Measurements from ENCODE around the gene NDUFC2.
"Not testable (repeated sequence)": the region's sequence is repeated elsewhere in the genome, so short reads cannot be mapped to it uniquely, and the experiment has no call there.

The NDUFC2 gene

GRCh38 chr11:78030429-78031325 is 49.0 kb downstream of the NDUFC2 start:
- no peak for DNase-seq (ENCODE audit: low read depth in 2 of 2)

- DNase-seq (ENCODE audit: low read depth in 2 of 2), result not testable (repeated sequence)
Observed at GRCh38 chr11:78028423-78028822, 51.2 kb downstream of the NDUFC2 start.

DNA sequence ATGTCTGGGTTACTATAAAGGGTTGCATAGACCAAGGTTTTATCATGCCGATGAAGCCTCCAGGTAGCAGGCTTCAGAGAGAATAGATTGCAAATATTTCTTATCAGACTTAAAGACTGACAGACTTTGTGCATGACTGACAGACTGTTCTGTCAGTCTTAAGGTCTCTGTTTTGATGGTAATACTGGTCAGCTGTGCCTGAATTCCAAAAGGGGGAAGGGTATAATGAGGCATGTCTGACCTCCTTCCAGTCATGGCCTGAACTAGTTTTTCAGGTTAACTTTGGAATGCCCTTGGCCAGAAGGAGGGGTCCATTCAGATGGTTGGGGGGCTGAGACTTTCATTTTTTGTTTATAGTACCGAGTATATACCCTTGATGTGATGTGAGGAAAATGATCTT is 51.9 kb downstream of the NDUFC2 start:
- no peak for DNase-seq (ENCODE audit: low read depth in 2 of 2)

- DNase-seq (ENCODE audit: low read depth in 2 of 2), result no peak
Observed at GRCh38 chr11:78025378-78025777, 54.3 kb downstream of the NDUFC2 start.

GRCh38 chr11:78023426-78023825 is 56.2 kb downstream of the NDUFC2 start:
- no peak for DNase-seq (ENCODE audit: low read depth in 2 of 2)

DNA sequence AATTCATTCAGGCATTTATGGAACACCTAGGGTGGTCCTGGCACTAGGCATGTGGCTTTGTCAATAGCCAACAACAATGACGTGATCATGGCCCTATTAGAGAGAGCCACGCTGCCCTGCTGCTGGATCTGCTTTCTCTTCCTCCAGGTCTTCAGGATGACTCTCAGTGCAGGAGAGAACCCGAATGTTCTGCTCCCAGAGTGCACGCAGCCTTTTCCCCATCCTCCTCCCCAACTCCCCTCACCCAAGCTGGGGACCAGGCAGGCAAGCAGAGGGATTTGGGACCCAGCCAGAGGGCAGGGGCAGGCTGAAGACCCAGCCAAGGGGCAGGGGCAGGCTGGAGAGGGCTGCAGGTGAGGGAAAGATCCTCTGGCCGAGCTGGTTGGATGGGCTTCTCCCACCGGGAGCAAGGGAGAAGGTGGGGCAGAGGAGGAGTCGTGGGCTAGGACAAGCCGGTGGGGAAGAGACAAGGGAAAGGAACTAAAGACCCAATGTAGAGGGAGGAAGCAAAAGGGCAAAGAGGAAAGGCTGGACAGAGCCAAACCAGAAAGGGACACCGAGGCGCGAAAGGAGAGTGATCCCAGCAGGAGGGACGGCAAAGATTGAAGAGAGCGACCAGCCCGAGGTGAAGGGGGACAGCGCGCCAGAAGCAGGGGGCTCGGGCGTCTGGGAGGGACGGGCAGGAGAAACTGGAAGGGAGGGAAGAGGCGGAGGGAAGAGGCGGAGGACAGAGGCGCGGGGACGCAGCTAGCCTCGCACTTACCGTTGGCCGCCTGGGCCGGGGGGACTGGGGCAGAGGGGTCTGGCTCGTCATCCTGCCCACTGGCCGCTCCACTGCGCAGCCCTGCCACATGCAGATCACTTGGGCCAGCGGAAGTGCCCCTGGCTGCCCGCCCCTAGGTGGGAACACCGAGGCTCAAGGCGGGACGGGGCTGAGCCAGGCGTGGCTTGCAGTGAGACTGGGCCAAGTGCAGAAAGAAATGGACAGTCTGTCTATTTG is 57.0 kb downstream of the NDUFC2 start, which contains the start of gene KCTD14:
KCTD14 (minus strand) TSS at position 880 of the 1,000 bp plus-strand sequence; CDS start at position 853, 27 bp downstream.
- no peak for DNase-seq (ENCODE audit: low read depth in 2 of 2)

- DNase-seq (ENCODE audit: low read depth in 2 of 2), result no peak
Observed at GRCh38 chr11:78021611-78022010, 58.1 kb downstream of the NDUFC2 start.

- no peak for DNase-seq (ENCODE audit: low read depth in 2 of 2)
Observed at GRCh38 chr11:78020246-78020645, 59.4 kb downstream of the NDUFC2 start.

DNA sequence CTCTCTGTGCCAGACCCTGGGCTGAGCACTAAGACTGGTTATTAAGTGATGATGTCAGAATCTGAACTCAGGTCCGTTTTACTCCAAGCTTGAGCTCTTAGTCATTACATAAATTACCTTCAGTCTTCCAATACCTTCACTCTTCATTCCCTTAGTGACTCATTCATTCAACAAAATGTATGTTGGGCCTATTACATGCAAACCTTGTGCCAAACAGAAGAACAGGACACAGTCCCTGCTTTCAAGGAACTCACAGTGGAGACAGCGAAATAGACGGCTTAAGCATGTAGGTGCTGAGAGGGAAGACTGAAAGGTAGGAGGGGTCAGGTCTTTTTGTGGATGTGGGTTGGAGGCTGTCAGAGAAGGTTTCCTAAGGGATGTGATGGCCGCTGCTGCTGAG is 59.9 kb downstream of the NDUFC2 start:
- DNase-seq (ENCODE audit: low read depth in 2 of 2), result no peak
